SK-N-SH (cell line): ENCODE measurements around the gene EPB41L4A.

Source experiments
- EZH2phosphoT487 ChIP-seq: fragments of 200-600 bp; sonication (generic); IDR thresholded peaks from 2 replicates; pipeline ENCODE4 v1.6.1; 2017; ENCODE audit warnings: low read depth, mixed run types, mild to moderate bottlenecking, antibody characterized with exemption, moderate library complexity, borderline replicate concordance
- MXI1 ChIP-seq: IDR thresholded peaks from 2 replicates; pipeline ENCODE4 v1.6.1; 2012; ENCODE audit warnings: mild to moderate bottlenecking, low read depth, low read length, improper control_type of control experiment
- TAF1 ChIP-seq: IDR thresholded peaks from 2 replicates; pipeline ENCODE4 v1.6.1; 2012; ENCODE audit warnings: low read depth, mild to moderate bottlenecking, low read length, moderate library complexity, borderline replicate concordance

DNA sequence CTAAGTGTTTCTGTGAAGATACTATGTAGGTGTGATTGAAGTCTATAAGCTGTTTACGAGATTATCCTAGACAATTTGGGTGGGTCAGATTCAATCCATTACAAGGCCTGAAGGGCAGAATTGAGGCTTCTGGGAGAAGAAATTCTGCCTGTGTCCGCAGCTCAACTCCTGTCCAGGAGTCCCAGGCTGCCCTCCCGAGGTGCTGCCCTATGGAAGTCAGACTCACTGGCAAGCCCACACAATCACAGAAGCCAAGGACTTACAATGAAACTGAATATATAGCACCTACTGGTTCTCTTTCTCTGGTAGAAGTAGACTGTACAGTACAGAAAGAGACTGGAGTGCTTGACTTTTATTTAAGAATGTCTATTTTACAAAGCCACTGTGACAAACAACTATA lies 74.5 kb downstream of the EPB41L4A start:
- TF ChIP-seq EZH2phosphoT487 (no peak), MXI1 (no peak), TAF1 (no peak)
